ENCODE data around the gene MARCHF2. TPM values are rescaled to one million over a fixed set of nuclear protein-coding genes. Genes with fewer than 3 reads are reported as not detected.

Gene MARCHF2
- total RNA-seq, 6 experiments from 2014 or later = 22.5 to 146 (median 32.3) TPM

DNA sequence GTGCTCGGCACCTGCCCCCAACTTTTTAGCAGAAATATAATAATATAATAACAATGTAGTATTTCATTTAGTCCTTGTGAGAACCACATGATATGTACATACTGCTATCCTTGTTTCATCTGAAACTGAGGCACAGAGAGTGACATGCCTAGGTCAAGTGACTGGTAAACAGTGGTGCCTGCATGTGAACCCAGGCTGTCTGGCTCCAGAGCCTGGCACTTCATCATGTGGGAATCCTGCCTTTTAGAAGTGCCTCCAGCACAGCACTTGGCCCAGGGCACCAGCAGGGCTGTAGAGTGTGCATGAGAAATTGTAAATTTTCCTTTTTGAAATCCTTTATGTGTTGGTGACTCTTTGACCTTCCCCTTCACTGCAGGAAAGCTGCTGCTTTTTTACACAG is 61.9 kb downstream of the MARCHF2 start:
- Histone ChIP-seq H3K4me1 (no peaks in the 10 kb centered on the region), H3K4me3 (no peak overlapping the region), H3K9me3 (no peaks in the 10 kb centered on the region), H3K36me3 (peaks cover 5 to 90% (median 43%) of the 10 kb centered on the region in 4 donors), H3K27me3 (no peaks in the 10 kb centered on the region), H3K27ac (no peak overlapping the region)
- intact Hi-C loops (cut with DNase I) = no loop called here
- ATAC-seq (no peak), DNase-seq (no peak)
- TF ChIP-seq POLR2A (IDR thresholded peaks at IDR 0.05) = no peak
- WGBS (ENCODE audit: insufficient coverage, low coverage, low lambda C conversion rate, missing lambda C conversion rate) = 89% methylated on average over 1 of the region's 1 CpG

DNA sequence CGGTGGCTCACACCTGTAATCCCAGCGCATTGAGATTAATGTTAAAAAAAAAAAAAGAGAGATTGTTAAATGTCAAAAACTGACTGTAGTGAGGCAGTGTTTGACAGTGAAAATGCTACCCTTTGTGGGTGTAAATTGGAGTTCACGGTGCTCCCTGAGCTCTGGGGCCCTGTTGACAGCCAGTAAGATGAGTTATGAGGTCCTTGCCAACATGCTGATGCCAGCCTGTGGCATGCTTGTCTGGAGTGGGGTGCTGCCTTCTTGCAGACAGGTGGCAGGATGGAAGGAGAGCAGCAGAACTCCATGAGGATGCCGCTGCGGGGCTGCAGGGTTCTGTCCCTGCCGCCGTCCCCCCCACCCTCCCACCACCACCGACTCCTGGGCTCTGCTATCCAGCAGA is 63.4 kb downstream of the MARCHF2 start:
- TF ChIP-seq, protein P1, sequence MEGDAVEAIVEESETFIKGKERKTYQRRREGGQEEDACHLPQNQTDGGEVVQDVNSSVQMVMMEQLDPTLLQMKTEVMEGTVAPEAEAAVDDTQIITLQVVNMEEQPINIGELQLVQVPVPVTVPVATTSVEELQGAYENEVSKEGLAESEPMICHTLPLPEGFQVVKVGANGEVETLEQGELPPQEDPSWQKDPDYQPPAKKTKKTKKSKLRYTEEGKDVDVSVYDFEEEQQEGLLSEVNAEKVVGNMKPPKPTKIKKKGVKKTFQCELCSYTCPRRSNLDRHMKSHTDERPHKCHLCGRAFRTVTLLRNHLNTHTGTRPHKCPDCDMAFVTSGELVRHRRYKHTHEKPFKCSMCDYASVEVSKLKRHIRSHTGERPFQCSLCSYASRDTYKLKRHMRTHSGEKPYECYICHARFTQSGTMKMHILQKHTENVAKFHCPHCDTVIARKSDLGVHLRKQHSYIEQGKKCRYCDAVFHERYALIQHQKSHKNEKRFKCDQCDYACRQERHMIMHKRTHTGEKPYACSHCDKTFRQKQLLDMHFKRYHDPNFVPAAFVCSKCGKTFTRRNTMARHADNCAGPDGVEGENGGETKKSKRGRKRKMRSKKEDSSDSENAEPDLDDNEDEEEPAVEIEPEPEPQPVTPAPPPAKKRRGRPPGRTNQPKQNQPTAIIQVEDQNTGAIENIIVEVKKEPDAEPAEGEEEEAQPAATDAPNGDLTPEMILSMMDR (IDR thresholded peaks at IDR 0.05) = no peak
- TF ChIP-seq POLR2A (IDR thresholded peaks at IDR 0.05) = no peak
- H3K27me3 ChIP-seq = no peaks in the 10 kb centered on the region
- DNase-seq (no peak), ATAC-seq (no peak)
- intact Hi-C loops (cut with DNase I) = no loop called here
- no peaks in the 10 kb centered on the region for H3K9me3 ChIP-seq
- H3K4me1 ChIP-seq = no peaks in the 10 kb centered on the region
- peaks cover 0 to 88% (median 42%) of the 10 kb centered on the region in 4 donors for H3K36me3 ChIP-seq
- H3K27ac ChIP-seq = no peak overlapping the region
- WGBS (ENCODE audit: insufficient coverage, low coverage, low lambda C conversion rate, missing lambda C conversion rate) = 94% methylated on average over 2 of the region's 8 CpGs
- no peak overlapping the region for H3K4me3 ChIP-seq

DNA sequence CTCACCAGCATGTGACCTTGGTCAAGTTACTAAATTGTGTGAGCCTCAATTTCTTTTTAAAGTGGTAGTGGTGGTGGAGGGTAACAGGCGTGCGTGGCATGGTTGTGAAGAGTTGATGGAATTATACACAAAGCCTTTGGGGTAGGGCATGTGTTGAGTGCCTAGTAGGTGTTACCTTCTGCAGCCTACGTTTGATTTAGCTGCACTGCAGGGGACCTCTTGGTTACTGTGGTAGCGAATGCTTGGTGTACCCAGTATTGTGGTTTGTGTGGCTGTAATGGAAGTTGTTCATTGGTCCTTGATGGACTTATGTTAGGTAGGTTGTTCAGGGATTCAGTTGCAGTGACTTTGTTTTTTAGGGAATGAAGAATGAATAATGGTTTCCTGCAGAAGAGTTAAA is 64.8 kb downstream of the MARCHF2 start:
- ATAC-seq = no peak
- H3K27ac ChIP-seq = no peak overlapping the region
- intact Hi-C loops (cut with DNase I) = no loop called here
- H3K9me3 ChIP-seq = no peaks in the 10 kb centered on the region
- no peak for DNase-seq
- no peaks in the 10 kb centered on the region for H3K27me3 ChIP-seq
- H3K4me1 ChIP-seq = no peaks in the 10 kb centered on the region
- 79% methylated on average over 4 of the region's 4 CpGs for WGBS (ENCODE audit: insufficient coverage, low coverage, low lambda C conversion rate, missing lambda C conversion rate)
- peaks cover 0 to 80% (median 35%) of the 10 kb centered on the region in 4 donors for H3K36me3 ChIP-seq
- no peak for TF ChIP-seq POLR2A (IDR thresholded peaks at IDR 0.05)
- TF ChIP-seq, protein P1 (IDR thresholded peaks at IDR 0.05) = no peak
- no peak overlapping the region for H3K4me3 ChIP-seq

DNA sequence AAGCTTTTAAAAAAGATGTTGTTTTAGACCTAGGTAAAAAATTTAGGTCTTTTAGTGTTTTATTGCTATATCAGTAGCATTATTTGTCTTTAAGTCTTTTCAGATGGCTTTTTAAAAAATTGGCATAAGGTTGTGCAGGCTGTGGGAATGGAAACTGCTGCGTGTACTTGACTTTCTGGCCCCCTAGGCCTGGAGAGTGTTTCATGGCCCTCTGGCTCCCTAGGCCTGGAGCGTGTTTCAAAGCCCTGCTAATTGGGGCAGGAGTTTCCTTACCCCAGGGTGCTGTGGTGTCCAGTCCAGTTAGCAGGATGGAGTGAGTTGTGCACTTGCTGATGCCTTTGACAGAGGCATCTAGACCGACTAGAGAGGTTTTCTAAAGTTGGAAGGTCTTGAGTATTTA is 65.5 kb downstream of the MARCHF2 start:
- Histone ChIP-seq H3K27me3 (no peaks in the 10 kb centered on the region), H3K36me3 (peaks cover 0 to 80% (median 33%) of the 10 kb centered on the region in 4 donors), H3K27ac (no peak overlapping the region), H3K4me1 (no peaks in the 10 kb centered on the region), H3K9me3 (no peaks in the 10 kb centered on the region), H3K4me3 (no peak overlapping the region)
- no peak for ATAC-seq
- DNase-seq = no peak
- 53% methylated on average over 3 of the region's 3 CpGs for WGBS (ENCODE audit: insufficient coverage, low coverage, low lambda C conversion rate, missing lambda C conversion rate)
- no peak for TF ChIP-seq POLR2A (IDR thresholded peaks at IDR 0.05)
- TF ChIP-seq, protein P1 (IDR thresholded peaks at IDR 0.05) = no peak
- intact Hi-C loops (cut with DNase I) = no loop called here

DNA sequence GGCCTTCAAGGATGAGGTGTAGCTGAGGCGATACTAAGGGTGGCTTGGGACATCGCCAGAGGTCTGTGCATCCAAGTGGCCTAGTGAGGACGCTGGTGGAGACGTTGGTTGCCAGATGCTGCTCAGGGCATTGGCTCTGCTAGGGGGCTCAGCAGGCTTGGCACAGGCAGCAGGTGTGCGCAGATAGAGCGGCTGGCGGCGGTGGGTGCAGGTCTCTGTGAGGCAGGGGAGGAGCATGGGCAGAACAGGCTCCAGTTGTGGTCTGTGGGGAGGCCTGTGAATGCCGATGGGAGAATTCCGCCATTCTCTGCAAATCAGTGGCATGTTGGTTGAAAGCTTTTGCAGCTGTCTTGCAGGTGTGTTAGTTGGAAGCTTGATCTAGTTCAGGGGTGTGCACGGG is 68.1 kb downstream of the MARCHF2 start:
- WGBS (ENCODE audit: insufficient coverage, low coverage, low lambda C conversion rate, missing lambda C conversion rate) = 71% methylated on average over 4 of the region's 11 CpGs
- H3K4me3 ChIP-seq = no peak overlapping the region
- peaks cover 4 to 76% (median 36%) of the 10 kb centered on the region in 4 donors for H3K36me3 ChIP-seq
- no peaks in the 10 kb centered on the region for H3K9me3 ChIP-seq
- intact Hi-C loops (cut with DNase I) = no loop called here
- DNase-seq (no peak), ATAC-seq (no peak)
- no peaks in the 10 kb centered on the region for H3K4me1 ChIP-seq
- no peak overlapping the region for H3K27ac ChIP-seq
- TF ChIP-seq, protein P1 (IDR thresholded peaks at IDR 0.05) = no peak
- no peak for TF ChIP-seq POLR2A (IDR thresholded peaks at IDR 0.05)
- no peaks in the 10 kb centered on the region for H3K27me3 ChIP-seq
